ENCODE measurements around the gene GSC2. TPM values are rescaled to one million over a fixed set of nuclear protein-coding genes. Genes with fewer than 3 reads are reported as not detected.

The GSC2 gene
- total RNA-seq, 1 donor from 2014 or later, result not detected

- DNase-seq (ENCODE audit: low spot score), result no peak
- Mint-ChIP-seq H3K27ac (ENCODE audit: unreplicated experiment) (no peak overlapping the region), H3K36me3 (ENCODE audit: low read depth) (peaks cover 12% of the 10 kb centered on the region), H3K4me3 (ENCODE audit: unreplicated experiment) (no peak overlapping the region), H3K4me1 (ENCODE audit: low read depth) (peaks cover 26% of the 10 kb centered on the region), H3K9me3 (ENCODE audit: low read depth) (no peaks in the 10 kb centered on the region), H3K27me3 (ENCODE audit: low read depth) (peaks cover 20% of the 10 kb centered on the region)
- TF ChIP-seq CTCF (IDR thresholded peaks at IDR 0.05), result no peak
Observed at GRCh38 chr22:19146215-19146968, 3.7 kb downstream of the GSC2 start.

GRCh38 chr22:19143967-19144400, 6.1 kb downstream of the GSC2 start:
- Mint-ChIP-seq H3K27me3 (ENCODE audit: low read depth) (peaks cover 10% of the 10 kb centered on the region), H3K4me3 (ENCODE audit: unreplicated experiment) (peak overlapping the region; percentile 99), H3K9me3 (ENCODE audit: low read depth) (no peaks in the 10 kb centered on the region), H3K4me1 (ENCODE audit: low read depth) (peaks cover 21% of the 10 kb centered on the region), H3K36me3 (ENCODE audit: low read depth) (peaks cover 9% of the 10 kb centered on the region), H3K27ac (ENCODE audit: unreplicated experiment) (peak overlapping the region; percentile 96)
- DNase-seq (ENCODE audit: low spot score), result no peak
- TF ChIP-seq CTCF (IDR thresholded peaks at IDR 0.05), result no peak

- DNase-seq (ENCODE audit: low spot score), result no peak
- Mint-ChIP-seq H3K4me3 (ENCODE audit: unreplicated experiment) (peak overlapping the region; percentile 99), H3K27ac (ENCODE audit: unreplicated experiment) (no peak overlapping the region), H3K4me1 (ENCODE audit: low read depth) (peaks cover 21% of the 10 kb centered on the region), H3K36me3 (ENCODE audit: low read depth) (peaks cover 13% of the 10 kb centered on the region), H3K9me3 (ENCODE audit: low read depth) (no peaks in the 10 kb centered on the region), H3K27me3 (ENCODE audit: low read depth) (peaks cover 8% of the 10 kb centered on the region)
- no peak for TF ChIP-seq CTCF (IDR thresholded peaks at IDR 0.05)
Observed at GRCh38 chr22:19143212-19143611, 6.9 kb downstream of the GSC2 start.

GRCh38 chr22:19142394-19142793, 7.7 kb downstream of the GSC2 start:
- no peak for DNase-seq (ENCODE audit: low spot score)
- H3K4me3 Mint-ChIP-seq (ENCODE audit: unreplicated experiment), result peak overlapping the region; percentile 9
- peaks cover 4% of the 10 kb centered on the region for H3K27me3 Mint-ChIP-seq (ENCODE audit: low read depth)
- no peak for TF ChIP-seq CTCF (IDR thresholded peaks at IDR 0.05)
- H3K9me3 Mint-ChIP-seq (ENCODE audit: low read depth), result no peaks in the 10 kb centered on the region
- peaks cover 21% of the 10 kb centered on the region for H3K4me1 Mint-ChIP-seq (ENCODE audit: low read depth)
- H3K36me3 Mint-ChIP-seq (ENCODE audit: low read depth), result peaks cover 13% of the 10 kb centered on the region
- H3K27ac Mint-ChIP-seq (ENCODE audit: unreplicated experiment), result no peak overlapping the region

- no peaks in the 10 kb centered on the region for H3K9me3 Mint-ChIP-seq (ENCODE audit: low read depth)
- no peak overlapping the region for H3K27ac Mint-ChIP-seq (ENCODE audit: unreplicated experiment)
- no peak for TF ChIP-seq CTCF (IDR thresholded peaks at IDR 0.05)
- H3K4me1 Mint-ChIP-seq (ENCODE audit: low read depth), result peaks cover 21% of the 10 kb centered on the region
- no peak overlapping the region for H3K4me3 Mint-ChIP-seq (ENCODE audit: unreplicated experiment)
- peaks cover 30% of the 10 kb centered on the region for H3K36me3 Mint-ChIP-seq (ENCODE audit: low read depth)
- DNase-seq (ENCODE audit: low spot score), result no peak
- H3K27me3 Mint-ChIP-seq (ENCODE audit: low read depth), result no peaks in the 10 kb centered on the region
Observed at GRCh38 chr22:19139974-19140373, 10.1 kb downstream of the GSC2 start.
